Measurements from ENCODE around the gene RAB11FIP5. TPM values are rescaled to one million over a fixed set of nuclear protein-coding genes. Genes with fewer than 3 reads are reported as not detected.
"Not testable (repeated sequence)": the region's sequence is repeated elsewhere in the genome, so short reads cannot be mapped to it uniquely, and the experiment has no call there.

The RAB11FIP5 gene
- 17.4 and 19.4 TPM in 2 replicates for total RNA-seq (2014; rRNA removed; shearing (Covaris generic))
- 22.0 and 26.7 TPM in 2 replicates for polyA plus RNA-seq (2015; cell fraction: cytosol; rRNA removed)
- polyA plus RNA-seq (2015; cell fraction: nucleus; rRNA removed): 11.9 and 12.5 TPM in 2 replicates

- in situ Hi-C loops (cut with HindIII; ENCODE audit: low pct_unique_long_range_greater_than_20kb, low sequenced_read_pairs): no loop called here
- peak; percentile 69 for DNase-seq (ENCODE audit: low read depth, low spot score)
These were observed at the start of gene RAB11FIP5 for GRCh38 chr2:73112913-73113854. TSS of gene RAB11FIP5 (minus strand) at chr2:73112948. CDS start at chr2:73112777, 171 bp downstream.

- DNase-seq (ENCODE audit: low read depth, low spot score): peak; percentile 77
- in situ Hi-C loops (cut with HindIII; ENCODE audit: low pct_unique_long_range_greater_than_20kb, low sequenced_read_pairs): no loop called here
These were observed 43.9 kb upstream of the RAB11FIP5 start for GRCh38 chr2:73156539-73157124.

GRCh38 chr2:73142937-73143336, 30.2 kb upstream of the RAB11FIP5 start:
- in situ Hi-C loops (cut with HindIII; ENCODE audit: low pct_unique_long_range_greater_than_20kb, low sequenced_read_pairs): no loop called here
- no peak for DNase-seq (ENCODE audit: low read depth, low spot score)

GRCh38 chr2:73141896-73142295, 29.1 kb upstream of the RAB11FIP5 start:
- in situ Hi-C loops (cut with HindIII; ENCODE audit: low pct_unique_long_range_greater_than_20kb, low sequenced_read_pairs): no loop called here
- DNase-seq (ENCODE audit: low read depth, low spot score): no peak

GRCh38 chr2:73135236-73135635, 22.5 kb upstream of the RAB11FIP5 start:
- no peak for DNase-seq (ENCODE audit: low read depth, low spot score)
- in situ Hi-C loops (cut with HindIII; ENCODE audit: low pct_unique_long_range_greater_than_20kb, low sequenced_read_pairs): no loop called here

- in situ Hi-C loops (cut with HindIII; ENCODE audit: low pct_unique_long_range_greater_than_20kb, low sequenced_read_pairs): no loop called here
- DNase-seq (ENCODE audit: low read depth, low spot score): no peak
These were observed 21.7 kb upstream of the RAB11FIP5 start for GRCh38 chr2:73134471-73134870.

GRCh38 chr2:73133566-73134197, 20.9 kb upstream of the RAB11FIP5 start:
- in situ Hi-C loops (cut with HindIII; ENCODE audit: low pct_unique_long_range_greater_than_20kb, low sequenced_read_pairs): no loop called here
- no peak for DNase-seq (ENCODE audit: low read depth, low spot score)

- DNase-seq (ENCODE audit: low read depth, low spot score): no peak
- in situ Hi-C loops (cut with HindIII; ENCODE audit: low pct_unique_long_range_greater_than_20kb, low sequenced_read_pairs): no loop called here
These were observed 19.1 kb upstream of the RAB11FIP5 start for GRCh38 chr2:73131807-73132206.

GRCh38 chr2:73130790-73131189, 18.0 kb upstream of the RAB11FIP5 start:
- in situ Hi-C loops (cut with HindIII; ENCODE audit: low pct_unique_long_range_greater_than_20kb, low sequenced_read_pairs): no loop called here
- no peak for DNase-seq (ENCODE audit: low read depth, low spot score)

- in situ Hi-C loops (cut with HindIII; ENCODE audit: low pct_unique_long_range_greater_than_20kb, low sequenced_read_pairs): no loop called here
- DNase-seq (ENCODE audit: low read depth, low spot score): no peak
These were observed 16.2 kb upstream of the RAB11FIP5 start for GRCh38 chr2:73128841-73129535.

- in situ Hi-C loops (cut with HindIII; ENCODE audit: low pct_unique_long_range_greater_than_20kb, low sequenced_read_pairs): no loop called here
- DNase-seq (ENCODE audit: low read depth, low spot score): no peak
These were observed 9.8 kb upstream of the RAB11FIP5 start for GRCh38 chr2:73122536-73122935.

- DNase-seq (ENCODE audit: low read depth, low spot score); in situ Hi-C loops (cut with HindIII; ENCODE audit: low pct_unique_long_range_greater_than_20kb, low sequenced_read_pairs): not testable (repeated sequence)
These were observed 7.0 kb upstream of the RAB11FIP5 start for GRCh38 chr2:73119611-73120239.

GRCh38 chr2:73117441-73117840, 4.7 kb upstream of the RAB11FIP5 start:
- DNase-seq (ENCODE audit: low read depth, low spot score): no peak
- in situ Hi-C loops (cut with HindIII; ENCODE audit: low pct_unique_long_range_greater_than_20kb, low sequenced_read_pairs): no loop called here

- in situ Hi-C loops (cut with HindIII; ENCODE audit: low pct_unique_long_range_greater_than_20kb, low sequenced_read_pairs): no loop called here
- no peak for DNase-seq (ENCODE audit: low read depth, low spot score)
These were observed 3.6 kb upstream of the RAB11FIP5 start for GRCh38 chr2:73116182-73116960.

- no peak for DNase-seq (ENCODE audit: low read depth, low spot score)
- in situ Hi-C loops (cut with HindIII; ENCODE audit: low pct_unique_long_range_greater_than_20kb, low sequenced_read_pairs): no loop called here
These were observed 1.6 kb upstream of the RAB11FIP5 start for GRCh38 chr2:73114273-73114867.

Measured in SK-MEL-5 (cell line).